ENCODE measurements around the gene EHBP1.

DNA sequence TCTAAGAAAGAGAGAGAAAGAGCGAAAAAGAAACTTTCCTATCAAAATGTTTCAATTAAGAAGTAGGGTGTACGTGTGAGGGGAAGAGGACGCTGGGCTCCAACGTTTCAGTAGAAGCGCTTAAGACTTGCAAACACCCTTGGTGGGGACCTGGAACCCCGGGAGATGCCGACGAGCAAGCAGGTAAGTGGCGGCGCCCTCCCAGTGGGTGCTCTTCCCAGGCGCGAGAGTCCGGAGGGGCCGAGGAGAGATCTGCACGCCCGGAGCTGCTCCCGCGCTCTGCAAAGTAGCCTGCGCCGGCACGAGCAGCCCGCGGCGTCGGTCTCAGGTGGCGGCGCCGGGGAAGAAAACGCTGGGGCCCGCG is 344.4 kb downstream of the EHBP1 start:
- TF ChIP-seq CTCF (IDR thresholded peaks at IDR 0.05) (no peak), EP300 (IDR thresholded peaks at IDR 0.05; ENCODE audit: borderline replicate concordance in 1 of 2, low read depth in 1 of 2, low read length in 1 of 2) (no peak), USF1 (IDR thresholded peaks at IDR 0.05; ENCODE audit: borderline replicate concordance, low read depth) (no peak), RAD21 (IDR thresholded peaks at IDR 0.05; ENCODE audit: low read length) (no peak)
- TF ChIP-seq, protein P1, sequence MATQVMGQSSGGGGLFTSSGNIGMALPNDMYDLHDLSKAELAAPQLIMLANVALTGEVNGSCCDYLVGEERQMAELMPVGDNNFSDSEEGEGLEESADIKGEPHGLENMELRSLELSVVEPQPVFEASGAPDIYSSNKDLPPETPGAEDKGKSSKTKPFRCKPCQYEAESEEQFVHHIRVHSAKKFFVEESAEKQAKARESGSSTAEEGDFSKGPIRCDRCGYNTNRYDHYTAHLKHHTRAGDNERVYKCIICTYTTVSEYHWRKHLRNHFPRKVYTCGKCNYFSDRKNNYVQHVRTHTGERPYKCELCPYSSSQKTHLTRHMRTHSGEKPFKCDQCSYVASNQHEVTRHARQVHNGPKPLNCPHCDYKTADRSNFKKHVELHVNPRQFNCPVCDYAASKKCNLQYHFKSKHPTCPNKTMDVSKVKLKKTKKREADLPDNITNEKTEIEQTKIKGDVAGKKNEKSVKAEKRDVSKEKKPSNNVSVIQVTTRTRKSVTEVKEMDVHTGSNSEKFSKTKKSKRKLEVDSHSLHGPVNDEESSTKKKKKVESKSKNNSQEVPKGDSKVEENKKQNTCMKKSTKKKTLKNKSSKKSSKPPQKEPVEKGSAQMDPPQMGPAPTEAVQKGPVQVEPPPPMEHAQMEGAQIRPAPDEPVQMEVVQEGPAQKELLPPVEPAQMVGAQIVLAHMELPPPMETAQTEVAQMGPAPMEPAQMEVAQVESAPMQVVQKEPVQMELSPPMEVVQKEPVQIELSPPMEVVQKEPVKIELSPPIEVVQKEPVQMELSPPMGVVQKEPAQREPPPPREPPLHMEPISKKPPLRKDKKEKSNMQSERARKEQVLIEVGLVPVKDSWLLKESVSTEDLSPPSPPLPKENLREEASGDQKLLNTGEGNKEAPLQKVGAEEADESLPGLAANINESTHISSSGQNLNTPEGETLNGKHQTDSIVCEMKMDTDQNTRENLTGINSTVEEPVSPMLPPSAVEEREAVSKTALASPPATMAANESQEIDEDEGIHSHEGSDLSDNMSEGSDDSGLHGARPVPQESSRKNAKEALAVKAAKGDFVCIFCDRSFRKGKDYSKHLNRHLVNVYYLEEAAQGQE (IDR thresholded peaks at IDR 0.05; ENCODE audit: low read depth, low read length), result no peak
